ENCODE data around the gene MFNG. TPM values are rescaled to one million over a fixed set of nuclear protein-coding genes. Genes with fewer than 3 reads are reported as not detected.

The MFNG gene
- total and polyA plus RNA-seq, 2 donors (not counting 1 experiment from before 2014, with no cell fraction given) = 95.9 to 125 TPM

DNA sequence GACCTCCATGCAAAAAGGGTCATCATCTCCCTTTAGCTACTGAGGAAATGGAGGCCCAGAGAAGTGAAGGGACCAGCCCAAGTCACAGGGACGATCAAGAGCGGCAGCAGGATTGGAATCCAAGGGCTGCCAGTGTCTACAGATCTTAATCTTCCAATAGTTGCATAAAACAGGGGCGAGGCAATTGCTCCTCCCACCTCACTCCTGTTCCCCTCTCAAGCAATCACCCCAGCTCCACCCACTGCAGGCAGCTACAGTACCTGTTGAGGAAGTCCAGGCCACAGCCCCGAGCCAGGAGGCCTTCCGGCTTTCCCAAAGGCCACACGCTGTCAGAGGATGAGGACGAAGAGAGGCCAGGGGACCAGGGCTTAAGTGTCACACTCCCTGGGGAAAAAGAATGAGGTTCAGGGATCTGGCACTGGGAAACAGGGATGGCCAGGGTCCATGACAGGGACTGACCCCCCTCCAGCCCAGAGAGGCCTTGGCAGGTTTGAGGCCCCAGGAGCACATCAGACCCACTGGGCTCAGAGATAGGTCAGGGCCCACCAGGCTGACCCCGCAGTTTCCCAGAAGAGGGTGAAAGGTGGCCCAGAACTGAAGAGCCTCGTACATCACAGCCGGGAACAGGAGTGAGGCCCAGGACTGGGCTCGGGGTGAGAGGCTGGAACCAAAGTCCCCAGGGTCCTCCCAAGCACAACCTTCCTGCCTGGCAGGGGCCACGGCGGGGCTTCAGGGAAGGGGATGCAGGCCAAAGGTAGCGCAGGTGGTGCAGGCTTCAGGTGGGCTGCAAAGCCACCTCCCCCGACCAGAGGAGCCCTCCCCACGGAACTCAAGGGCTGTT is 16.4 kb upstream of the MFNG start:
- no peak overlapping the region for H3K27ac Mint-ChIP-seq
- WGBS (ENCODE audit: insufficient coverage) = 61% methylated on average over 13 of the region's 16 CpGs
- H3K4me3 Mint-ChIP-seq = no peak overlapping the region
- TF ChIP-seq, protein P1, sequence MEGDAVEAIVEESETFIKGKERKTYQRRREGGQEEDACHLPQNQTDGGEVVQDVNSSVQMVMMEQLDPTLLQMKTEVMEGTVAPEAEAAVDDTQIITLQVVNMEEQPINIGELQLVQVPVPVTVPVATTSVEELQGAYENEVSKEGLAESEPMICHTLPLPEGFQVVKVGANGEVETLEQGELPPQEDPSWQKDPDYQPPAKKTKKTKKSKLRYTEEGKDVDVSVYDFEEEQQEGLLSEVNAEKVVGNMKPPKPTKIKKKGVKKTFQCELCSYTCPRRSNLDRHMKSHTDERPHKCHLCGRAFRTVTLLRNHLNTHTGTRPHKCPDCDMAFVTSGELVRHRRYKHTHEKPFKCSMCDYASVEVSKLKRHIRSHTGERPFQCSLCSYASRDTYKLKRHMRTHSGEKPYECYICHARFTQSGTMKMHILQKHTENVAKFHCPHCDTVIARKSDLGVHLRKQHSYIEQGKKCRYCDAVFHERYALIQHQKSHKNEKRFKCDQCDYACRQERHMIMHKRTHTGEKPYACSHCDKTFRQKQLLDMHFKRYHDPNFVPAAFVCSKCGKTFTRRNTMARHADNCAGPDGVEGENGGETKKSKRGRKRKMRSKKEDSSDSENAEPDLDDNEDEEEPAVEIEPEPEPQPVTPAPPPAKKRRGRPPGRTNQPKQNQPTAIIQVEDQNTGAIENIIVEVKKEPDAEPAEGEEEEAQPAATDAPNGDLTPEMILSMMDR (IDR thresholded peaks at IDR 0.05) = no peak
- no peak for TF ChIP-seq EZH2 (IDR thresholded peaks at IDR 0.05; ENCODE audit: borderline replicate concordance, insufficient read depth, low read depth, low read length, poor library complexity, severe bottlenecking)
- ChIA-PET POLR2A (no interaction called here), CTCF (interaction anchor here (0.9 to 1.0 kb wide), 3 partner anchors 28 to 30 kb away, joined by 3 read pairs; no protein-coding TSS in a partner anchor)
- Histone ChIP-seq H3K4me3 (ENCODE audit: control extremely low read depth in 1 of 5, extremely low read depth in 1 of 5, insufficient read depth in 1 of 5, low read depth in 2 of 5, low read length in 4 of 5) (no peak overlapping the region), H3K27me3 (replicated peaks in 1 of 4; ENCODE audit: control extremely low read depth in 1 of 4, control insufficient read depth in 3 of 4, insufficient read depth in 4 of 4, low read length in 3 of 4) (peaks cover 0 to 28% (median 1%) of the 10 kb centered on the region in 4 experiments), H3K36me3 (replicated peaks in 1 of 2; ENCODE audit: control extremely low read depth in 1 of 2, control insufficient read depth in 1 of 2, extremely low read depth in 1 of 2, insufficient read depth in 2 of 2, low read length in 1 of 2) (no peaks in the 10 kb centered on the region), H3K27ac (ENCODE audit: low read length in 2 of 2) (no peak overlapping the region), H2AFZ (ENCODE audit: insufficient read depth, low read depth, low read length, poor library complexity, severe bottlenecking) (peak overlapping the region; percentile 25), H3K4me2 (replicated peaks; ENCODE audit: low read depth, low read length, poor library complexity, severe bottlenecking) (no peak overlapping the region), H3K9me3 (ENCODE audit: control extremely low read depth in 1 of 3, control insufficient read depth in 2 of 3, insufficient read depth in 1 of 3, low read length in 2 of 3) (no peaks in the 10 kb centered on the region), H4K20me1 (ENCODE audit: control insufficient read depth, insufficient read depth, low read length, poor library complexity, severe bottlenecking) (no peaks in the 10 kb centered on the region), H3K79me2 (ENCODE audit: control insufficient read depth, insufficient read depth, low read length) (no peaks in the 10 kb centered on the region), H3K9ac (ENCODE audit: low read length) (no peak overlapping the region), H3K4me1 (ENCODE audit: control insufficient read depth in 2 of 2, insufficient read depth in 2 of 2, low read length in 2 of 2) (peaks cover 0 to 7% of the 10 kb centered on the region in 2 donors)
- no peaks in the 10 kb centered on the region for H3K9me3 Mint-ChIP-seq (ENCODE audit: insufficient read depth)
- no peak for ATAC-seq (ENCODE audit: low read depth)
- intact Hi-C loops (cut with micrococcal nuclease) = no loop called here
- DNase-seq = no peak
- H3K4me1 Mint-ChIP-seq = no peaks in the 10 kb centered on the region
- H3K27me3 Mint-ChIP-seq = peaks cover 17% of the 10 kb centered on the region

Data from B cell (primary cell).